IMR-90 (cell line): ENCODE data around the gene TPPP. TPM values are rescaled to one million over a fixed set of nuclear protein-coding genes. Genes with fewer than 3 reads are reported as not detected.
A peak's percentile ranks its signal among the peaks of the same experiment; 100 is the strongest.

ENCODE experiments used
- ATAC-seq: fragments of 200-7000 bp; cut with Tn5 transposase; 2 replicates; pipeline ENCODE4 v1.9.1; 2020; ENCODE audit warnings: low read depth, mild to moderate bottlenecking, moderate library complexity
- BruUV-seq: library from RNA; stranded (reverse); fragments of 400-500 nt; replicated peaks from 2 replicates; lab custom pipeline; 2021; lab: Mats Ljungman, UMichigan
- CTCF ChIA-PET: fragments of 300-600 bp; formaldehyde crosslinking; extraction: SDS; loops from one replicate; lab custom pipeline; 2021; ENCODE audit warnings: antibody characterized with exemption; lab: Yijun Ruan, JAX
- POLR2A ChIA-PET: fragments of 300-600 bp; sonication (Branson Sonifier 250); formaldehyde crosslinking; loops from one replicate; lab custom pipeline; 2022; ENCODE audit warnings: antibody characterized with exemption; ENCODE audit not compliant: unreplicated experiment; lab: Charles Lee
- DNase-seq: peaks from one replicate; pipeline ENCODE4 v3.0.0; 2013
- H2AFZ ChIP-seq: replicated peaks from 2 replicates; pipeline ENCODE3; 2013; ENCODE audit warnings: low read length, mild to moderate bottlenecking; ENCODE audit not compliant: poor library complexity
- H2AK5ac ChIP-seq: 2 replicates; pipeline ENCODE4 v1.6.1; 2013; ENCODE audit warnings: low read depth, low read length, inconsistent platforms
- H2AK9ac ChIP-seq: replicated peaks from 2 replicates; pipeline ENCODE3; 2013; ENCODE audit warnings: mild to moderate bottlenecking, low read depth, low read length, moderate library complexity; ENCODE audit not compliant: poor library complexity
- H2BK120ac ChIP-seq: 2 replicates; pipeline ENCODE4 v1.6.1; 2013; ENCODE audit warnings: low read depth, low read length, inconsistent platforms
- H2BK15ac ChIP-seq: 3 replicates; pipeline ENCODE4 v1.6.1; 2013; ENCODE audit warnings: low read depth, low read length, inconsistent platforms
- H2BK20ac ChIP-seq: 2 replicates; pipeline ENCODE4 v1.6.1; 2013; ENCODE audit warnings: low read depth, mild to moderate bottlenecking, inconsistent platforms, low read length, moderate library complexity
- H2BK5ac ChIP-seq: 2 replicates; pipeline ENCODE4 v1.6.1; 2013; ENCODE audit warnings: mild to moderate bottlenecking, low read depth, low read length, inconsistent platforms; ENCODE audit not compliant: poor library complexity, severe bottlenecking
- H3K14ac ChIP-seq: replicated peaks from 2 replicates; pipeline ENCODE4 v1.6.1; 2013; ENCODE audit warnings: low read depth, low read length, inconsistent platforms
- H3K18ac ChIP-seq: 2 replicates; pipeline ENCODE4 v1.6.1; 2013; ENCODE audit warnings: low read depth, low read length, control low read depth
- H3K23ac ChIP-seq: 2 replicates; pipeline ENCODE4 v1.6.1; 2013; ENCODE audit warnings: low read depth, low read length, inconsistent platforms
- H3K27ac ChIP-seq: 2 replicates; pipeline ENCODE4 v1.5.1; 2013; ENCODE audit warnings: mild to moderate bottlenecking, control low read depth, low read length; ENCODE audit not compliant: insufficient read depth
- H3K27me3 ChIP-seq: 2 replicates; pipeline ENCODE4 v1.6.1; 2013; ENCODE audit warnings: low read length; ENCODE audit not compliant: control insufficient read depth, insufficient read depth
- H3K36me3 ChIP-seq: 2 replicates; pipeline ENCODE4 v1.6.1; 2013; ENCODE audit warnings: low read length, mixed read lengths; ENCODE audit not compliant: control insufficient read depth, insufficient read depth
- H3K4ac ChIP-seq: 2 replicates; pipeline ENCODE4 v1.6.1; 2013; ENCODE audit warnings: low read depth, low read length, inconsistent platforms
- H3K4me1 ChIP-seq: 2 replicates; pipeline ENCODE4 v1.6.1; 2013; ENCODE audit warnings: low read length, mixed read lengths; ENCODE audit not compliant: control insufficient read depth, insufficient read depth
- H3K4me2 ChIP-seq: 2 replicates; pipeline ENCODE4 v1.6.1; 2013; ENCODE audit warnings: low read depth, mild to moderate bottlenecking, control low read depth, low read length, moderate library complexity
- H3K4me3 ChIP-seq: 2 replicates; pipeline ENCODE4 v1.5.1; 2013; ENCODE audit warnings: low read depth, mild to moderate bottlenecking, control low read depth, low read length, moderate library complexity; ENCODE audit not compliant: insufficient read depth
- H3K56ac ChIP-seq: 2 replicates; pipeline ENCODE4 v1.6.1; 2013; ENCODE audit warnings: low read length, inconsistent platforms; ENCODE audit not compliant: insufficient read depth; ENCODE audit errors: extremely low read depth
- H3K79me1 ChIP-seq, 2 experiments: 2 replicates each; pipeline ENCODE4 v1.6.1; 2013; ENCODE audit warnings: low read length in 2 of 2, inconsistent platforms in 1 of 2, low read depth in 1 of 2
- H3K9ac ChIP-seq: 2 replicates; pipeline ENCODE4 v1.6.1; 2013; ENCODE audit warnings: low read depth, low read length, control low read depth
- H3K9me1 ChIP-seq: 2 replicates; pipeline ENCODE4 v1.6.1; 2013; ENCODE audit warnings: low read length, inconsistent platforms; ENCODE audit not compliant: insufficient read depth
- H3K9me3 ChIP-seq: 2 replicates; pipeline ENCODE4 v1.6.1; 2013; ENCODE audit warnings: low read length; ENCODE audit not compliant: control insufficient read depth, insufficient read depth
- H4K20me1 ChIP-seq: 2 replicates; pipeline ENCODE4 v1.6.1; 2013; ENCODE audit warnings: low read length, inconsistent platforms; ENCODE audit not compliant: insufficient read depth
- H4K5ac ChIP-seq: 2 replicates; pipeline ENCODE4 v1.6.1; 2013; ENCODE audit warnings: mild to moderate bottlenecking, low read depth, low read length, control low read depth
- H4K8ac ChIP-seq, 2 experiments: 2 replicates each; pipeline ENCODE4 v1.6.1; 2013; ENCODE audit warnings: low read depth in 2 of 2, low read length in 2 of 2, control low read depth in 1 of 2, inconsistent platforms in 1 of 2
- H4K91ac ChIP-seq: 2 replicates; pipeline ENCODE4 v1.6.1; 2013; ENCODE audit warnings: low read depth, low read length, inconsistent platforms; ENCODE audit not compliant: insufficient read depth
- FOS ChIP-seq: fragments of 150-350 bp; IDR thresholded peaks from 2 replicates; pipeline ENCODE4 v1.6.1; 2016; ENCODE audit warnings: low read depth, low read length
- NFE2L2 ChIP-seq: fragments of 150-350 bp; IDR thresholded peaks from 2 replicates; pipeline ENCODE4 v1.6.1; 2016; ENCODE audit warnings: low read depth, mild to moderate bottlenecking, low read length
- RAD21 ChIP-seq: IDR thresholded peaks from 2 replicates; pipeline ENCODE4 v1.6.1; 2012; ENCODE audit warnings: low read length, improper control_type of control experiment
- SMC3 ChIP-seq: fragments of 150-350 bp; IDR thresholded peaks from 2 replicates; pipeline ENCODE4 v1.6.1; 2016; ENCODE audit warnings: low read depth, mild to moderate bottlenecking, antibody characterized with exemption, low read length, moderate library complexity
- whole genome bisulfite sequencing, 2 experiments: methylation state at CpG; one replicate each; pipeline versions ENCODE4 v1.1.5 to v1.1.7; 2013; ENCODE audit warnings: missing lambda C conversion rate in 2 of 2; ENCODE audit not compliant: insufficient read length in 1 of 2; ENCODE audit errors: extremely low coverage in 2 of 2; 5-methylcytosine and 5-hydroxymethylcytosine counted together
- dilution Hi-C: fragments of 300-500 bp; cut with HindIII; formaldehyde crosslinking; loops from one replicate; pipeline ENCODE4 v1.14.3; 2018; ENCODE audit warnings: low sequenced_read_pairs; ENCODE audit not compliant: unreplicated experiment
- in situ Hi-C: fragments of 300-500 bp; cut with MboI; formaldehyde crosslinking; loops from 3 replicates; pipeline ENCODE4 v1.14.3; 2019; ENCODE audit warnings: low sequenced_read_pairs, inconsistent platforms, mixed read lengths
- intact Hi-C: fragments of 100-400 bp; cut with micrococcal nuclease; formaldehyde crosslinking; loops from 2 replicates; pipeline ENCODE4 v1.10.0; 2022
- polyA plus RNA-seq, 3 experiments: library from polyadenylated mRNA; depleted of rRNA; stranded (reverse); fragments of >200 nt; gene quantifications; 2 replicates each; pipeline ENCODE4 v1.2.3, GENCODE V29; 2012; ENCODE audit warnings: low replicate concordance in 1 of 3
- total RNA-seq: library from RNA; depleted of rRNA; stranded (reverse); fragments of >200 nt; gene quantifications from 2 replicates; pipeline ENCODE4 v1.2.3, GENCODE V29; 2012
- TF ChIP-seq, protein P1 (sequence below): conservative IDR thresholded peaks from 2 replicates; pipeline ENCODE4 v1.5.1; 2012; ENCODE audit warnings: mild to moderate bottlenecking, low read depth, low read length, improper control_type of control experiment

TPPP gene
- total and polyA plus RNA-seq, 2 of the 4 experiments (the other 2 are of a cell fraction): under 0.01 to 0.07 TPM

DNA sequence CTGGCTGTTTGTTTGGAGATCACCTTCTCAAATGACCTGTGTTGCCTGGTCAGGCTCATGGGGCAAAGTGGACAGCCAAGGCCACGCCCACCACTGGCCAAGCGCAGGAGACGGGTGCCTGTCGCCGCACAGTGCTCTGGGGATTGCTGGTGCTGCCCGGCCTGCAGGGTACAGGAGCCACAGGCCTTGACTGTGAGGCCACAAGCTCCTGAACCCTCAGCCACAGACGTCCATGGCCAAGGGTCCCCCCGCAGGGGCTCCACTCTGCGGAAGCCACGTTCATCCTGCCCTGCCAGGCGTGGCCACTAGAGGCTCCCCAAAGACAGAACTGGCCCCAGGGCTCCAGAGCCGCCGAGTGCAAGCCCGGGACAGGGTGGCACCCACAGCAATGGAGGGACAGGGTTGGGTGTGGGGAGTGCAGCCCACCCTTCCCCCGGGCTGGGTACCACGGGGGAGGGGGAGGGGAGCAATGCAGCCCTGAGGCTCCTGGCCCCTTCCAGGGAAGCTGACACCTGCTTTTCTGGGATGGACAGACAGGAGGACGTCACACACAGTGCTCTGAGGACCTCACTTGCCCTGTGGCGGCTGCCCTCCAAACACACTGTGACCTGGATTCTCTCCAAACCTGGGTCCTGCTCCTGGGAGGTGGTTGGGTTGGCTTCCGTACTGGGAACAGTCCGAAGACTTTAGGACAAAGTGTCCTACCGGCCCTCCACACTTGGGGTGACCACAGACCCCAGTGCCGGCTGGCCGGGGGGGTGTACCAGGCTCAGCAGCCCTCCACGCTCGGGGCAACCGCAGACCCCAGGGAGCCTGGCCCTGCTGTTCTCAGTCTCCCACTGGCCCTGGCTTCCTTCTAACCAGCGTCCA, 21.5 kb downstream of the TPPP start:
- H3K27me3 ChIP-seq: peaks cover 15% of the 10 kb centered on the region; the same call in 1 of the 2 replicates
- H3K36me3 ChIP-seq: no peaks in the 10 kb centered on the region
- BruUV-seq: no TSS peak
- H2BK20ac ChIP-seq: no peak overlapping the region
- no peak overlapping the region for H3K18ac ChIP-seq
- no peak overlapping the region for H3K9ac ChIP-seq
- no peak overlapping the region for H2BK5ac ChIP-seq
- no peaks in the 10 kb centered on the region; the same call in 1 of the 2 replicates for H3K4me1 ChIP-seq
- 31% methylated on average over 10 of the region's 27 CpGs; no CpG with 5 or more reads in 1 of the 2 experiments for WGBS, 2 experiments
- no peaks in the 10 kb centered on the region for H4K20me1 ChIP-seq
- no peak overlapping the region for H3K4ac ChIP-seq
- H3K4me3 ChIP-seq: no peak overlapping the region
- H2AK5ac ChIP-seq: no peak overlapping the region
- no peak overlapping the region for H3K23ac ChIP-seq
- peak; percentile 26 for DNase-seq
- TF ChIP-seq RAD21: peak; percentile 85
- TF ChIP-seq SMC3: peak; percentile 56
- no peak for TF ChIP-seq FOS
- TF ChIP-seq NFE2L2: no peak
- TF ChIP-seq, protein P1, sequence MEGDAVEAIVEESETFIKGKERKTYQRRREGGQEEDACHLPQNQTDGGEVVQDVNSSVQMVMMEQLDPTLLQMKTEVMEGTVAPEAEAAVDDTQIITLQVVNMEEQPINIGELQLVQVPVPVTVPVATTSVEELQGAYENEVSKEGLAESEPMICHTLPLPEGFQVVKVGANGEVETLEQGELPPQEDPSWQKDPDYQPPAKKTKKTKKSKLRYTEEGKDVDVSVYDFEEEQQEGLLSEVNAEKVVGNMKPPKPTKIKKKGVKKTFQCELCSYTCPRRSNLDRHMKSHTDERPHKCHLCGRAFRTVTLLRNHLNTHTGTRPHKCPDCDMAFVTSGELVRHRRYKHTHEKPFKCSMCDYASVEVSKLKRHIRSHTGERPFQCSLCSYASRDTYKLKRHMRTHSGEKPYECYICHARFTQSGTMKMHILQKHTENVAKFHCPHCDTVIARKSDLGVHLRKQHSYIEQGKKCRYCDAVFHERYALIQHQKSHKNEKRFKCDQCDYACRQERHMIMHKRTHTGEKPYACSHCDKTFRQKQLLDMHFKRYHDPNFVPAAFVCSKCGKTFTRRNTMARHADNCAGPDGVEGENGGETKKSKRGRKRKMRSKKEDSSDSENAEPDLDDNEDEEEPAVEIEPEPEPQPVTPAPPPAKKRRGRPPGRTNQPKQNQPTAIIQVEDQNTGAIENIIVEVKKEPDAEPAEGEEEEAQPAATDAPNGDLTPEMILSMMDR: peak; percentile 86
- ChIA-PET CTCF (no interaction called here), POLR2A (no interaction called here)
- H3K9me1 ChIP-seq: no peaks in the 10 kb centered on the region
- H4K8ac ChIP-seq: no peak overlapping the region; a peak in 1 of 4 replicates
- peak overlapping the region; percentile 86 for H2AFZ ChIP-seq
- no peak overlapping the region for H4K5ac ChIP-seq
- no peak overlapping the region for H2AK9ac ChIP-seq
- no peak overlapping the region for H2BK15ac ChIP-seq
- no peaks in the 10 kb centered on the region for H3K9me3 ChIP-seq
- intact Hi-C loops: loop anchor here (2.0 kb wide), 1 partner anchor 231 kb away; no protein-coding TSS in a partner anchor
- in situ Hi-C loops: loop anchor here (5.0 kb wide), 1 partner anchor 231 kb away; no protein-coding TSS in a partner anchor
- peak overlapping the region; percentile 56 for H3K4me2 ChIP-seq
- no peak overlapping the region for H3K14ac ChIP-seq
- H3K79me1 ChIP-seq: no peaks in the 10 kb centered on the region
- H2BK120ac ChIP-seq: no peak overlapping the region
- dilution Hi-C loops: no loop called here
- peak; percentile 93 for ATAC-seq
- H4K91ac ChIP-seq: no peak overlapping the region
- no peak overlapping the region for H3K27ac ChIP-seq
- no peak overlapping the region for H3K56ac ChIP-seq
